K562 (cell line): ENCODE results near the gene KITLG. TPM values are rescaled to one million over a fixed set of nuclear protein-coding genes. Genes with fewer than 3 reads are reported as not detected.

ENCODE experiments used
- BMI1 ChIP-seq: fragments of 150-350 bp; IDR thresholded peaks from 2 replicates; pipeline ENCODE4 v1.6.1; 2014; ENCODE audit warnings: low read length
- MCM5 ChIP-seq: fragments of 450-650 bp; IDR thresholded peaks from 2 replicates; pipeline ENCODE4 v1.6.1; 2016; ENCODE audit warnings: low read depth
- ZNF23 ChIP-seq: fragments of 250-450 bp; sonication (Bioruptor Pico); IDR thresholded peaks from 2 replicates; pipeline ENCODE4 v1.4.0; 2020; ENCODE audit warnings: mild to moderate bottlenecking
- polyA plus RNA-seq, 8 experiments: library from polyadenylated mRNA; depleted of rRNA in 4 of 8; stranded (reverse) in 5 of 8; unstranded in 3 of 8; fragments of >200 nt; fragmentation: Nextera tagmentation in 2 of 8; fragmentation: Illumina TruSeq in 1 of 8; extraction: Ambion mirVana in 2 of 8; extraction: Trizol in 1 of 8; gene quantifications; 2 replicates each; pipeline versions ENCODE4 v1.2.1 to v1.2.3, GENCODE V29; 2011 to 2014; ENCODE audit warnings: inconsistent platforms in 1 of 8, missing spikeins in 1 of 8
- total RNA-seq, 7 experiments: library from RNA; depleted of rRNA in 6 of 7; stranded (reverse); fragments of >200 nt in 6 of 7; fragmentation: Illumina TruSeq in 2 of 7; extraction: Trizol in 2 of 7; gene quantifications; 2 replicates each; pipeline versions ENCODE4 v1.2.1 to v1.2.3, GENCODE V29; 2011 to 2021; ENCODE audit warnings: low replicate concordance in 1 of 7
- TF ChIP-seq, protein P1 (sequence below), 2 experiments: fragments of 450-650 bp in 1 of 2; IDR thresholded peaks; 2 replicates each; pipeline ENCODE4 v1.6.1; 2011 to 2017; ENCODE audit warnings: low read depth in 2 of 2, antibody characterized with exemption in 1 of 2, borderline replicate concordance in 1 of 2, low read length in 1 of 2, mild to moderate bottlenecking in 1 of 2, mixed read lengths in 1 of 2; ENCODE audit not compliant: control insufficient read depth in 1 of 2
- TF ChIP-seq, protein P2 (sequence below): fragments of 250-450 bp; sonication (Bioruptor Pico); IDR thresholded peaks from 2 replicates; pipeline ENCODE4 v1.4.0; 2020; ENCODE audit warnings: mild to moderate bottlenecking
- TF ChIP-seq, protein P3 (sequence below): fragments of 200-800 bp; sonication (Bioruptor generic); IDR thresholded peaks from 2 replicates; pipeline ENCODE4 v1.6.1; 2016; ENCODE audit warnings: missing genetic modification characterization, missing compliant biosample characterization

Gene KITLG
- total and polyA plus RNA-seq, 9 of the 15 experiments (the other 6 are each of a cell fraction or from before 2014, with no cell fraction given), result 0.04 to 0.09 (median 0.04) TPM; not detected in 6

- TF ChIP-seq, protein P1, sequence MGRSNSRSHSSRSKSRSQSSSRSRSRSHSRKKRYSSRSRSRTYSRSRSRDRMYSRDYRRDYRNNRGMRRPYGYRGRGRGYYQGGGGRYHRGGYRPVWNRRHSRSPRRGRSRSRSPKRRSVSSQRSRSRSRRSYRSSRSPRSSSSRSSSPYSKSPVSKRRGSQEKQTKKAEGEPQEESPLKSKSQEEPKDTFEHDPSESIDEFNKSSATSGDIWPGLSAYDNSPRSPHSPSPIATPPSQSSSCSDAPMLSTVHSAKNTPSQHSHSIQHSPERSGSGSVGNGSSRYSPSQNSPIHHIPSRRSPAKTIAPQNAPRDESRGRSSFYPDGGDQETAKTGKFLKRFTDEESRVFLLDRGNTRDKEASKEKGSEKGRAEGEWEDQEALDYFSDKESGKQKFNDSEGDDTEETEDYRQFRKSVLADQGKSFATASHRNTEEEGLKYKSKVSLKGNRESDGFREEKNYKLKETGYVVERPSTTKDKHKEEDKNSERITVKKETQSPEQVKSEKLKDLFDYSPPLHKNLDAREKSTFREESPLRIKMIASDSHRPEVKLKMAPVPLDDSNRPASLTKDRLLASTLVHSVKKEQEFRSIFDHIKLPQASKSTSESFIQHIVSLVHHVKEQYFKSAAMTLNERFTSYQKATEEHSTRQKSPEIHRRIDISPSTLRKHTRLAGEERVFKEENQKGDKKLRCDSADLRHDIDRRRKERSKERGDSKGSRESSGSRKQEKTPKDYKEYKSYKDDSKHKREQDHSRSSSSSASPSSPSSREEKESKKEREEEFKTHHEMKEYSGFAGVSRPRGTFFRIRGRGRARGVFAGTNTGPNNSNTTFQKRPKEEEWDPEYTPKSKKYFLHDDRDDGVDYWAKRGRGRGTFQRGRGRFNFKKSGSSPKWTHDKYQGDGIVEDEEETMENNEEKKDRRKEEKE (IDR thresholded peaks at IDR 0.05; ENCODE audit: borderline replicate concordance in 1 of 2, control insufficient read depth in 1 of 2, low read depth in 2 of 2, low read length in 1 of 2), result no peak
- TF ChIP-seq BMI1 (no peak), MCM5 (no peak), ZNF23 (CRISPR knock-in tag) (no peak)
- TF ChIP-seq, protein P2, sequence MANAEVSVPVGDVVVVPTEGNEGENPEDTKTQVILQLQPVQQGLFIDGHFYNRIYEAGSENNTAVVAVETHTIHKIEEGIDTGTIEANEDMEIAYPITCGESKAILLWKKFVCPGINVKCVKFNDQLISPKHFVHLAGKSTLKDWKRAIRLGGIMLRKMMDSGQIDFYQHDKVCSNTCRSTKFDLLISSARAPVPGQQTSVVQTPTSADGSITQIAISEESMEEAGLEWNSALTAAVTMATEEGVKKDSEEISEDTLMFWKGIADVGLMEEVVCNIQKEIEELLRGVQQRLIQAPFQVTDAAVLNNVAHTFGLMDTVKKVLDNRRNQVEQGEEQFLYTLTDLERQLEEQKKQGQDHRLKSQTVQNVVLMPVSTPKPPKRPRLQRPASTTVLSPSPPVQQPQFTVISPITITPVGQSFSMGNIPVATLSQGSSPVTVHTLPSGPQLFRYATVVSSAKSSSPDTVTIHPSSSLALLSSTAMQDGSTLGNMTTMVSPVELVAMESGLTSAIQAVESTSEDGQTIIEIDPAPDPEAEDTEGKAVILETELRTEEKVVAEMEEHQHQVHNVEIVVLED (CRISPR knock-in tag), result no peak
- TF ChIP-seq, protein P3, sequence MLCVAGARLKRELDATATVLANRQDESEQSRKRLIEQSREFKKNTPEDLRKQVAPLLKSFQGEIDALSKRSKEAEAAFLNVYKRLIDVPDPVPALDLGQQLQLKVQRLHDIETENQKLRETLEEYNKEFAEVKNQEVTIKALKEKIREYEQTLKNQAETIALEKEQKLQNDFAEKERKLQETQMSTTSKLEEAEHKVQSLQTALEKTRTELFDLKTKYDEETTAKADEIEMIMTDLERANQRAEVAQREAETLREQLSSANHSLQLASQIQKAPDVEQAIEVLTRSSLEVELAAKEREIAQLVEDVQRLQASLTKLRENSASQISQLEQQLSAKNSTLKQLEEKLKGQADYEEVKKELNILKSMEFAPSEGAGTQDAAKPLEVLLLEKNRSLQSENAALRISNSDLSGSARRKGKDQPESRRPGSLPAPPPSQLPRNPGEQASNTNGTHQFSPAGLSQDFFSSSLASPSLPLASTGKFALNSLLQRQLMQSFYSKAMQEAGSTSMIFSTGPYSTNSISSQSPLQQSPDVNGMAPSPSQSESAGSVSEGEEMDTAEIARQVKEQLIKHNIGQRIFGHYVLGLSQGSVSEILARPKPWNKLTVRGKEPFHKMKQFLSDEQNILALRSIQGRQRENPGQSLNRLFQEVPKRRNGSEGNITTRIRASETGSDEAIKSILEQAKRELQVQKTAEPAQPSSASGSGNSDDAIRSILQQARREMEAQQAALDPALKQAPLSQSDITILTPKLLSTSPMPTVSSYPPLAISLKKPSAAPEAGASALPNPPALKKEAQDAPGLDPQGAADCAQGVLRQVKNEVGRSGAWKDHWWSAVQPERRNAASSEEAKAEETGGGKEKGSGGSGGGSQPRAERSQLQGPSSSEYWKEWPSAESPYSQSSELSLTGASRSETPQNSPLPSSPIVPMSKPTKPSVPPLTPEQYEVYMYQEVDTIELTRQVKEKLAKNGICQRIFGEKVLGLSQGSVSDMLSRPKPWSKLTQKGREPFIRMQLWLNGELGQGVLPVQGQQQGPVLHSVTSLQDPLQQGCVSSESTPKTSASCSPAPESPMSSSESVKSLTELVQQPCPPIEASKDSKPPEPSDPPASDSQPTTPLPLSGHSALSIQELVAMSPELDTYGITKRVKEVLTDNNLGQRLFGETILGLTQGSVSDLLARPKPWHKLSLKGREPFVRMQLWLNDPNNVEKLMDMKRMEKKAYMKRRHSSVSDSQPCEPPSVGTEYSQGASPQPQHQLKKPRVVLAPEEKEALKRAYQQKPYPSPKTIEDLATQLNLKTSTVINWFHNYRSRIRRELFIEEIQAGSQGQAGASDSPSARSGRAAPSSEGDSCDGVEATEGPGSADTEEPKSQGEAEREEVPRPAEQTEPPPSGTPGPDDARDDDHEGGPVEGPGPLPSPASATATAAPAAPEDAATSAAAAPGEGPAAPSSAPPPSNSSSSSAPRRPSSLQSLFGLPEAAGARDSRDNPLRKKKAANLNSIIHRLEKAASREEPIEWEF, result no peak
- TF ChIP-seq, all 486 proteins: peak for 0
Observed at GRCh38 chr12:88538697-88539096, 41.6 kb downstream of the KITLG start (continued).
